HG03066 (cell line): ENCODE data around the gene MEGF6.
A peak's percentile ranks its signal among the peaks of the same experiment; 100 is the strongest.

Source experiments
- ATAC-seq: cut with Tn5 transposase; IDR thresholded peaks from one replicate; pipeline ENCODE4 v1.9.1; 2021; ENCODE audit warnings: low read depth; ENCODE audit not compliant: unreplicated experiment

The MEGF6 gene

GRCh38 chr1:3611170-3612019 is at the start of gene MEGF6:
MEGF6 (minus strand) TSS chr1:3611508; CDS start chr1:3611268, 240 bp downstream.
- no peak for ATAC-seq

- no peak for ATAC-seq
Observed at GRCh38 chr1:3660704-3661103, 49.4 kb upstream of the MEGF6 start.

GRCh38 chr1:3659093-3659492 is 47.8 kb upstream of the MEGF6 start:
- ATAC-seq = no peak

- ATAC-seq = no peak
Observed at GRCh38 chr1:3658231-3658615, 46.9 kb upstream of the MEGF6 start.

GRCh38 chr1:3657578-3658230 is 46.4 kb upstream of the MEGF6 start:
- no peak for ATAC-seq

- no peak for ATAC-seq
Observed at GRCh38 chr1:3657096-3657475, 45.8 kb upstream of the MEGF6 start.

GRCh38 chr1:3656450-3657095 is 45.3 kb upstream of the MEGF6 start:
- ATAC-seq = peak; percentile 53

GRCh38 chr1:3654549-3655281 is 43.4 kb upstream of the MEGF6 start:
- no peak for ATAC-seq

- ATAC-seq = no peak
Observed at GRCh38 chr1:3653286-3653618, 41.9 kb upstream of the MEGF6 start.

- no peak for ATAC-seq
Observed at GRCh38 chr1:3652548-3653285, 41.4 kb upstream of the MEGF6 start.

GRCh38 chr1:3651930-3652547 is 40.7 kb upstream of the MEGF6 start, which contains the start of gene TP73:
TP73 (plus strand) TSS chr1:3652516; CDS start chr1:3682366, 29,850 bp downstream.
- no peak for ATAC-seq

- no peak for ATAC-seq
Observed at GRCh38 chr1:3651026-3651929, 40.0 kb upstream of the MEGF6 start.

GRCh38 chr1:3650248-3651025 is 39.1 kb upstream of the MEGF6 start:
- no peak for ATAC-seq

- peak; percentile 62 for ATAC-seq
Observed at GRCh38 chr1:3649342-3650247, 38.3 kb upstream of the MEGF6 start, which contains the start of gene WRAP73. WRAP73 (minus strand) TSS chr1:3650103; CDS start chr1:3649999, 104 bp downstream.

- no peak for ATAC-seq
Observed at GRCh38 chr1:3646596-3646995, 35.3 kb upstream of the MEGF6 start.

- ATAC-seq = no peak
Observed at GRCh38 chr1:3645666-3646355, 34.5 kb upstream of the MEGF6 start.
